Esophagus squamous epithelium (tissue), 4 donors: ENCODE measurements around the gene NELL1.

Source experiments
- CTCF ChIP-seq, 6 experiments: fragments of 450-650 bp in 4 of 6; fragments of 200-600 bp in 2 of 6; sonication (generic) in 2 of 6; IDR thresholded peaks; one replicate each; pipeline ENCODE4 v1.5.1; 2016 to 2019; ENCODE audit warnings: antibody characterized with exemption in 6 of 6, mild to moderate bottlenecking in 4 of 6, moderate library complexity in 4 of 6
- POLR2A ChIP-seq, 4 donors: fragments of 450-650 bp; IDR thresholded peaks; one replicate each; pipeline ENCODE4 v1.6.1; 2017; ENCODE audit warnings: antibody characterized with exemption in 4 of 4, mild to moderate bottlenecking in 4 of 4, moderate library complexity in 3 of 4

GRCh38 chr11:20962581-20962980, 293.2 kb downstream of the NELL1 start:
- TF ChIP-seq CTCF (IDR thresholded peaks at IDR 0.05) (no peak), POLR2A (IDR thresholded peaks at IDR 0.05) (no peak)
